Stimulated activated CD4-positive, alpha-beta T cell treated with anti-CD3 and anti-CD28 coated beads, TNF-alpha, amount 100 ng/mL, for 4 hours (primary cell): ENCODE data around the gene VAT1.
A peak's percentile ranks its signal among the peaks of the same experiment; 100 is the strongest.
"Not testable (repeated sequence)": the region's sequence is repeated elsewhere in the genome, so short reads cannot be mapped to it uniquely, and the experiment has no call there.

Source experiments
- DNase-seq, 3 experiments: peaks; one replicate each; pipeline ENCODE4 v3.0.0-alpha.2; 2020; ENCODE audit warnings: low read depth in 3 of 3

The VAT1 gene

DNA sequence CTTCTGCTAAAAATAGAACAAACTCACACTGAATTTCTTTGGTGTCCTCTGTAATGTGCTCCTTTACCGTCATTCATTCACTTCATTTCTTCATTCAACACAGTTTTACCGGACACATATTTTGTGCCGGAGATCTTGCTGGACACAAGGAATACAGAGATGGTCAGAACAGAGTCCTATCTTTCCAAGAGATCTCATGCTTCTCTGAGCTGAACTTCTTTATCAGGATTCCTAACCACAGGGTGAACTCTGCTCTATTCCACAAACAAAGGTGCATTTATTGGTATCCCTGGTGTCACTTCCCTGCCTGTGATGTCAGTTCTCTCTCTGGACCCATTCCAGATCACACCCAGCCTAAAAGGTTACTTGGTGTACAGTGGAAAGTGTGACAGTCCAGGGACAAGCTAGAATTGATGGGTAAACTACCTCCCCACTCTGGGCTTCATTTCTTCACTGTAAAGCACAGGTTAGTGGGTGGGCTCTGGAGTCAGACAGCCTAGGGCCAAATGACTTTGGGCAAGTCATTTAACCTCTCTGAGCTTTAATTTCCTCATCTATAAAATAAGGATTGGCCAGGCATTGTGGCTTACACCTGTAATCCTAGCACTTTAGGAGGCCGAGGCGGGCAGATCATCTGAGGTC lies 11.4 kb downstream of the VAT1 start:
- DNase-seq, result no peak

GRCh38 chr17:43006639-43007551 lies 15.3 kb downstream of the VAT1 start, which contains the start of gene IFI35:
Gene IFI35 (plus strand): TSS chr17:43006784. CDS start chr17:43006948, 164 bp downstream.
- peak; percentile 70 to 83 (median 78) for DNase-seq

DNA sequence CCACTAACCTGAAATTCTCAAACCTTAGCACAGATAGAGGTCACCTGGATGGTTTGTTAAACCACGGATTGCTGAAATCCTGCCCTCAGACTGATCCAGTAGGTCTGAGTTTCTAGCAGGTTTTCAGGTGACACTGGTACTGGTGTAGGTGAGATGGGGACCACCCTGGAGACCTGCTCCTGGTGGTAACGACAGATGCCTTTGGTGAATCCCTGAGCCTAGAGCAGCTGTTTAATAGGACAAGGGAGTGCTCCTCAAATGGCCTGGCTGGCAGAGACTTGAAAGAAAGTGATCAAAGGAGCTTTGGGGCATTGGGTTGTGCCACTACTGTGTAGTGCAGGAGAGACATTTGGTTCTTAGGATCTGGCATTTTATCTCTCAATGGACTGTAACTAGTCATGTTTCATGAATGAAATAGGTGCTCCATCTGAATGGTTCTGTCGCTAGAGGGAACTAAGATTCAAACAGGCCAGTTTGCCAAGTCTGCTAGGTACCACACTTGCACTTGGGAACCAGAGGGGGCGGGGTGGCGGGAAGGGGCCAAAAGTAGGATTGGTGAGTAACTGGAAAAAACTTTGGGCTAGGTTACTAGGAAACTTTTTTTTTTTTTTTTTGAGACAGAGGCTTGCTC lies 18.5 kb downstream of the VAT1 start:
- DNase-seq, result no peak

- not testable (repeated sequence) for DNase-seq
Measured at GRCh38 chr17:43000894-43001293, 21.3 kb downstream of the VAT1 start.

- DNase-seq, result no peak
Measured at GRCh38 chr17:42999003-42999525, 23.1 kb downstream of the VAT1 start.

GRCh38 chr17:42997984-42998938 lies 23.9 kb downstream of the VAT1 start, which contains the start of gene RPL27:
Gene RPL27 (plus strand): TSS chr17:42998419. CDS start chr17:42998751, 332 bp downstream.
- peak; percentile 85 to 96 (median 94) for DNase-seq

- no peak for DNase-seq
Measured at GRCh38 chr17:42997390-42997983, 24.7 kb downstream of the VAT1 start.

GRCh38 chr17:42993913-42994312 lies 28.3 kb downstream of the VAT1 start:
- DNase-seq, result not testable (repeated sequence)

- no peak for DNase-seq
Measured at GRCh38 chr17:42992872-42993271, 29.3 kb downstream of the VAT1 start.

- DNase-seq, result no peak
Measured at GRCh38 chr17:42991471-42991870, 30.7 kb downstream of the VAT1 start.

- DNase-seq, result no peak
Measured at GRCh38 chr17:42989726-42990652, 32.2 kb downstream of the VAT1 start.

DNA sequence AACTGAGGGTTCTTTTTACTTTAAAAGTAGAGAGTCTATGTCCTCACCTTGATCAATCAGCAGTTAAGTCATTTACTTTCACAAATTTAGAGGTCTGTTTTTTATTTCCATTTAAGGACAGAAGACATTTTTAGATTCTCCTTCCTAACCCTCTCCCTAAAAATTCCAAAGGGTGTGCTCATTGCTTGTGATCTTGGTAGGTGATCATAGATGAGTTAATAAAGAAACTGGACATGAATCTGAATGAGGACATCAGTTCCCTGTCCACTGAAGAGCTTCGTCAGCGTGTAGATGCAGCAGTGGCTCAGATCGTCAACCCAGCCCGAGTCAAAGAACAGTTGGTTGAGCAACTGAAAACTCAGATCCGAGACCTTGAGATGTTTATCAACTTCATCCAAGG lies 33.0 kb downstream of the VAT1 start:
- DNase-seq, result no peak

DNA sequence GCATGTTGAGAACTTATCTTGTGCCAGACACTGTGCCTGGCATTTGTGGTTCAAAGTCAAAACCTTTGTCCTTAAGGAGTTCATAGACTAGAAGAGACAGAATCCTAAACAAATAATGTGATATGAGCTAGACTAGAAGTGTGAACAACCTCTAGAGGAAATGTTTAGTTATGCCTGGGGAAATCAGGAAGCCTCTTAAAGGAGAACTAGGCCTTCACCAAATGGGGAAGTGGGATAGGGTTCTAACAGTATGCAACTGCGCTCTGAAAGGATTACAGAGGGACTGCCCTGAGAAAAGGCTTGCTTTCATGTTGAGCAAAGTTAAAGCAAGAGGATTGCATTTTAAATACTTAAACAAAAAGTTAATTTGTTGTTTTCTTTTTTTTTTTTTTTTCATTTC lies 37.0 kb downstream of the VAT1 start:
- no peak for DNase-seq

DNA sequence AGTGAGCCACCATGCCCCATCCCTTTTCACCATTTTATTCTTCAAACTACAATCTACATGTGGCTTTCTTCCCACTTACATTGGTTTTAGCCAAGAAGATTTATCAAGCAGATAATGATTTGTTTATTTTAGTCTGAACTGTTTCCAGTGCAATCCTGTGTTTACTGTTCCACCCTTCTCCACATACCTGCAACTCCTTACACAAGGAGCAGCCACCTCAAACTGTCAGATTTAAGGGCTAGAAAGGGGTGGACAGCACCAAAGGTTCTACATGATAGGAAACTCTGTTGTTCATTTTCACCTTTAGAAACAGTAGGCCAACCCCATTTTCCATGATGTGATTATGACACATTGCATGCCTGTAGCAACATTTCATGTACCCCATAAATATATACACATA lies 39.9 kb downstream of the VAT1 start:
- no peak for DNase-seq

DNA sequence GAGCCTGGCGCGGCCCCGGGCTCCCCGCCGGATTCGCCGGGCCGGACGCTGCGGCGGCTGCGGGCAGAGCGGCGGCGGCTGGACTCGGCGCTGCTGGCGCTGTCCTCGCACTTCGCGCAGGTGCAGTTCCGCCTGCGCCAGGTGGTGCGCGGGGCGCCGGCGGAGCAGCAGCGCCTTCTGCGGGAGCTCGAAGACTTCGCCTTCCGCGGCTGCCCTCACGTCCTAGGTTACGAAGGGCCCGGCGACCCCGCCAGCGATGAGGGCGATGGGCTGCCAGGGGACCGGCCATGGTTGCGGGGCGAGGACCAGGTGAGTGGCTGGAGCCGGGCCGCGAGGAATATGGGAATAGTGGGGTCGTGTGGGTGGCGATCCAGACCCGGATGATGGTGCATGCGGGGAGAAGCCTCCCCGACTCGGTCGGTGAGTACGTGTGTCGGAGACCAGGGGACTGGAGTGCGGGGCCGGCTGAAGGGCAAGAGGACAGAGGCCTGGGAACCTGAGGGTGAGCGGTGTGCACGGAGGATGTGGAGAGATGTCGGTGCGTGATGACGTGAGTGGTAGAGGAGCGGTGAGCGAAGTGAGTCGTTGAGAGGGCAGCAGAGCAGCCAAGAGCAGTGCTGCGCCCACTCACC lies 41.3 kb downstream of the VAT1 start:
- DNase-seq, result peak in 2 of 3 experiments; percentile 35 to 47

DNA sequence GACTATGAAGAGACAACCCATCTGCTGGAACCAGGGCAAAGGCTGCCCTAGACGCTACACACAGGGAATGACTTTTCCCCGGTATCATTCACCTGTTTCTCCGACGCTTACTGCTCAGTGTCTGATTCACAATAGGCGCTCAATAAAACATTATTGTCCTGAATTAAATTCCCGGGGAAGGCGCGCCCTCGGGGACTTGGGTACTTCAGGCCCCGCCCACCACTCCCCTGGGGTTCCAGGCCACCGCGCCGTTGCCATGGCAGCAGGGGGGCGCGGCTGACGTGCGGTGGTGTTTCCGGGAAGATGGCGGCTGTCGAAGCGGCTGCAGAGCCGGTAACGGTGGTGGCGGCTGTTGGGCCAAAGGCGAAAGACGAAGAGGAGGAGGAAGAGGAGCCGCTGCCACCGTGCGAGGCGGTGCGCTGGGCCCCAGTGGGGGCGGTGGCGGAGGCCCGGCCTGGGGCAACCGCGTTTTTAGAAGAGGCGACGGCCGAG lies 41.9 kb downstream of the VAT1 start, which contains the start of gene RUNDC1:
TSS of gene RUNDC1 (plus strand) at position 292 of the 492 bp plus-strand sequence. CDS start at position 304, 12 bp downstream.
- peak; percentile 88 for DNase-seq

DNA sequence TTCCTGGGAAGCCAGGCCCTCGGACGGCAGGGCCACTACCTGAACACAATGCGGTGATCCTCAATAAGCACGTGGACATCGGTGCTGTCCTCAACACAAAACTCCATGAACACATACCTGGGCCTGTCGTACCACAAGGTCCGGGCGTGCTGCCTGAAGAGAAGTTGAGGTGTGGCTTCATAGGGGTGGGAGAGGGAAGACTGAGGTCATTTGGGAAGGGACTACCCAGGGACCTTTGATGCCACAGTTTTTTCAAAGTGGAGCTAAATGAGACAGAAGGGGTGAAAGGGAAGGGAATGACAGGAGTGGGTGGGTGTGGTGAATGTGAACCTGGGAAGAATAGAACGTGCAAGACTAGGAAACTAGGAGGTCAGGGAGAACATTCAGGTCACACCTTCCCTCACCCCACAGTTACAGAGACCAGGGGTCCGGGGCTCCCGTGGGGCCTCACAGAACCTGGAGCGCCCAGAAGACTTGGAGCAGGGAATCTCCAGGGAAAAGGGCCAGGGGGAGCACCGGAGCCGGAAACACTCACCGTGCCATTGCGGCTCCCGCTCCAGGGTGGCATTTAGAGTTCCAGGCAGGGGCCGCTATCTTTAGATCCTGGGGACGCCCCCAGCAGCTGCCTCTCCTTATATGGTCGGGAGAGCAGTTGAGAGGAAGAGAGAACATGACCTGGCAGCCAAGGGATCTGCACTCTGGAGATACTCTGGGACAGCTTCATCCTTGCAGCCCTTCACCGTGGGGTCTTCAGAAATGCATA lies 42.5 kb downstream of the VAT1 start, which contains the start of gene PTGES3L:
TSS of gene PTGES3L (minus strand) at position 570 of the 763 bp plus-strand sequence. CDS start at position 543, 27 bp downstream.
- no peak for DNase-seq

GRCh38 chr17:42975701-42976100 lies 46.5 kb downstream of the VAT1 start:
- DNase-seq, result not testable (repeated sequence)
